Stimulated activated CD4-positive, alpha-beta T cell treated with anti-CD3 and anti-CD28 coated beads, Interleukin-1b, Interleukin-23, amount 100 ng/mL, for 24 hours (primary cell): ENCODE results near the gene GALNT17.
"Not testable (repeated sequence)": the region's sequence is repeated elsewhere in the genome, so short reads cannot be mapped to it uniquely, and the experiment has no call there.

Experiments
- DNase-seq, 4 experiments: peaks; one replicate each; pipeline ENCODE4 v3.0.0-alpha.2; 2020; ENCODE audit warnings: low read depth in 4 of 4, low spot score in 1 of 4

Gene GALNT17

DNA sequence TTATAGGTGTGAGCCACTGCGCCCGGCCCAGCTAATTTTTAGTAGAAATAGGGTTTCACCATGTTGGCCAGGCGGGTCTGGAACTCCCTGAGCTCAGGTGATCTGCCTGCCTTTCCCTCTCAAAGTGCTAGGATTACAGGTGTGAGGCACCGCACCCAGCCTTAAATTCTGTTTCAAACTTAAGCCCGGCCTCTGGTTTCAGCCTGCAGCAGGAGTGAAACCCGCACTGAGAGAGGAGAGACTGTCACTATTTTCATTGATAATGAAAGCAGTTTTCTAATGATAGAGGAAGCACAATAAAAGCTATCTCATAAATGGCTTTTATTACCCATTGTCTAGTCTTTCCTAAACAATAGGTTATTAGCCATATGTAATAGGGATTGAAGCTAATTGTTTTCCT is 415.5 kb downstream of the GALNT17 start:
- no peak for DNase-seq

- no peak for DNase-seq
These were observed 416.8 kb downstream of the GALNT17 start for GRCh38 chr7:71548746-71549145.

- no peak for DNase-seq
These were observed 421.4 kb downstream of the GALNT17 start for GRCh38 chr7:71553306-71553705.

- DNase-seq = no peak
These were observed 423.8 kb downstream of the GALNT17 start for GRCh38 chr7:71555758-71556157.

DNA sequence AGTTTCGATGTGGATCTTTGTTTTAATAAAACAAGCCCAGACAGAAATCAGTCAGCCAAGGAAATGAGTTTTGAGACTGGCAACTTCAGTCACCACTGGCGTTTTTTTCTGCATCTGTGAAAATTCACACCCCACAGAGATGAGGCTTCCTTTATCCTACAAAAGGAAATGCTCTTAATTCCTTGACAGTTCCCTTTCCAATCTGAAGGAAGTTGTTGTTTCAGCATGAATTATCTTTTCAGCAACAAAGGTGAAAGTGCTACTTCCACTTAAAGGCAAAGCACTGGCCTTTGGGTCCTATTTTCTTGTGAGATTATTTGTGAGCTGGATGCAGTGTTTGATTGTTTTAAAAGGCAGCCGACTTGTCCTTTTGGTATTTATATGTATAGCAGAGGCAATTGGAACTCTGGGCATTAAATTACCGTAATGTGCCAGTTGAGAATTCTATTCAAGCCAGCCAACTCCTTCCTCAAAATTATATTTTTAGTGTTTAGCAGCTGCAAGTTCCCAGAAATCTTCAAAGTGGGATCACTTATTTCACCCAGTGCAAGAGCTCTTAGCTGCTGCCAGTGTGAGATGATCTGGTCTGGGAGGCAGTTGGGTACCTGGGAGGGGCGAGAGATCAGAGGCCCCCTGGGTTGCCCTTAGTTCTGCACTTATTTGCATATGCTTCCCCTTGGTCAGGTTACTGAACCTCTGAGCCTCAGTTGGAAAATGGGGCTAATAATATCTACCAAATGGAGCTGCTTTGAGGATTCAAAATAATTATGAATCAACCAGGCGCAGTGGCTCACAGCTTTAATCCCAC is 427.1 kb downstream of the GALNT17 start:
- no peak for DNase-seq

GRCh38 chr7:71560354-71560995 is 428.5 kb downstream of the GALNT17 start:
- no peak for DNase-seq

GRCh38 chr7:71563276-71563675 is 431.3 kb downstream of the GALNT17 start:
- no peak for DNase-seq

- no peak for DNase-seq
These were observed 434.4 kb downstream of the GALNT17 start for GRCh38 chr7:71566376-71566775.

DNA sequence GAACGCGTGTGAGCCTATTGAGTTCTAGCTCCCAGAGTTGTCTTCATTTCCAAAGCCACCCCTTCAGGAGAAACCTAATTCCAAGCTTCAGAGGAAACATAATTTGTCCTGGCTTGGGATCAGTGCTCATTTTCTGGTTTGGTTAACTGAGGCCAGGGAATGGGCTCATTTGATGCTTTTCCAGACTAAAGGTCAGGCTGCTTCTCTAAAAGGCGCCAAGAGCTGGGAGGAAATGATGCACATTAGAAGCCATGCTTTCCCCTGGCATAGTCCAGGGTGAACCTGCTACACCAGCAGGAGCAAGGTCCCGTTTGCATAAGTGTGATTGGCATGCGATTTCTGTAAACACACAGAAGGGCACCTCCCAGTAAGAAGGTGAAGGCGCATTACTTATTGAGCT is 435.0 kb downstream of the GALNT17 start:
- DNase-seq = no peak

GRCh38 chr7:71574153-71574860 is 442.4 kb downstream of the GALNT17 start:
- DNase-seq = no peak

GRCh38 chr7:71580027-71580426 is 448.1 kb downstream of the GALNT17 start:
- no peak for DNase-seq

- DNase-seq = no peak
These were observed 452.3 kb downstream of the GALNT17 start for GRCh38 chr7:71584256-71584655.

DNA sequence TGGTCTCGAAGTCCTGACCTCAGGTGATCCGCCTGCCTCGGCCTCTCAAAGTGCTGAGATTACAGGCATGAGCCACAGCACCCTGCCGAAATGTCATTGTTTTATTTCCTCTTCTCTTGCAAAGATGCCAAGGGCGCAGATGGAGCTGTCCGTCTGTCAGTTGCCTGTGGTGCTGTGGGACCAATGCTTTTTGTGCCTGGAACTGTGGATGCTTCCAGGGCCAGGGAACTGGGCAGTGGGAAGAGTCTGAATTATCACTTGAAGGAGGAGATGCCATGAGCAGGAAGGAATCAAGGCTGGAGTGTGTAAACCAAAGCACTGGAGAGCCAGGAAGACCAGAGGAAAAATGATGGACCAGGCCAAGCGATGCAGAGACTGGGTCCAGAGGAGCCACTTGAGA is 459.9 kb downstream of the GALNT17 start:
- DNase-seq = no peak

DNA sequence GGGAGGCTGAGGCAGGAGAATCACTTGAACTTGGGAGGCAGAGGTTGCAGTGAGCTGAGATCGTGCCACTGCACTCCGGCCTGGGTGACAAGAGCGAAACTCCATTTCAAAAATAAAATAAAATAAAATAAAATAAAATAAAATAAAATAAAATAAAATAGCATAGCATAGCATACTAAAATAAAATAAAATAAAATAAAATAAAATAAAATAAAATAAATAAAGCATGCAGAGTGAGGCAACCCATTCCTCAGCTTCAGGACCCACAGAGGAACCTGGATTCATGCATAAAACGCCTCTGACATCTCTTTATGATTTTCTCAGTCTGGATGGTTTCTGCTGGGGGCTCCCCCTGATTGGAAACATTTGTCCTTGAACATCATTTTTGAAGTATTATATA is 460.4 kb downstream of the GALNT17 start:
- not testable (repeated sequence) for DNase-seq

- no peak for DNase-seq
These were observed 462.8 kb downstream of the GALNT17 start for GRCh38 chr7:71594736-71595135.

- no peak for DNase-seq
These were observed 463.2 kb downstream of the GALNT17 start for GRCh38 chr7:71595176-71595575.

DNA sequence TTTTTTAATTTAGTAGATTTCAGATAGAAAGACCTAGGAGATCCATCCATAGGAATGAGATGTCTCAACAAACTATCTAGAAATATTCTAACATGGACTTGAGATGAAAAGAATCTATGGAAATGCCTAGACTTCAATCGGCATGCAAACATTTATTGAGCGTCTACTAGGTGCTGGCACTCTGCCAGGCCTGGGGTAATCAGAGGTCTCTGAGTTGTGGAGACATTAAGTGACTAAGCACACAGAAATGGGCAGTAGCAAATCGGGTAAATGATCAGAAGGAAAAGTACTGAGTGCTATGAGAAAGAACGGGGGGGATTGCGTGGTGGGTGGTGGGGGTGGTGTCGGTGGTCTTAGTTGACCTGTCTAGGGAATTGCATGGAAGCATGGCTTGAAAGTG is 466.6 kb downstream of the GALNT17 start:
- DNase-seq = no peak

DNA sequence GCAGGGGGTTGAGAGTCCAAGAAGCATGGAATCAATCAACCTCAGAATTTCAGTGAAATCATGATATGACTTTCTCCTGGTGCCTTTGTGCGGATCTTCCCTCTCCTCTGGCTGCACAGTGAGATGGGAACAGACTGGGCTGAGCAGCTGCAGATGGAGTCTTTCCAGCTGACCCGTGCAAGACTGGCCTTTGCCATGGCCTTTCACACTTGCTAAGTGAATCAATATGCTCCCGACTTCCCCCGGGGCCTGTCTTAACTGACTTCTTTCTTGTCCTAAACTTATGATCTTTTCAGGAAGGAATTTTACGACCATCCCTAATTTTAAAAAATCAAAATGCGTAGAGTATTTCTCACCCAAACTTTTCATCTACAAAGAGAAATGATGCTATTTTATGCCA is 469.9 kb downstream of the GALNT17 start:
- no peak for DNase-seq

DNA sequence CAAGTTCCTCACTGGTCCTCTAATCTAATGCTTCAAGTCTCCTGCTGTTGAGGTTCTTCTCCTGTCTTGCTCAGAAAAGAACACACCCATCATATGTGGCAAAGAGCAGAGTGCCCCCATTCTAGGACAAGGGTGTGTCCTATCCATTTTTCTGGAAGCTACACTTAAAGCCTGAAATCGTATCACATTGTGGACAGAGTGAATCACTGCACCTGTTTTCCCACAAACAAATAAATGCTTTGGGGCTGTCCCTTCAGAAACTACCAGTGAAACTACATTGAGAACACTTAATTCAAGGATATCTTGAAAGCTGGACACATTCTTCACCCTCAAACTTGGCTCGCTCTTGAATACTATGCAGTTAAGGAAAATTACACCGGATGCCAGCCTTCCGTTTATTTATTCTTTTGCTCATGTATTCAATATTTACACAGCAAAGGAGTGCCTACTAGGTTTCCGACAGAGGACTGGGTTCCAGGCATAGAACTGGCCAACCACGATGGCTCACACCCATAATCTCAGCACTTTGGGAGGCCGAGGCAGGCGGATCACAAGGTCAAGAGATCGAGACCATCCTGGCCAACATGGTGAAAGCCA is 473.0 kb downstream of the GALNT17 start:
- no peak for DNase-seq

- no peak for DNase-seq
These were observed 480.0 kb downstream of the GALNT17 start for GRCh38 chr7:71611986-71612385.

DNA sequence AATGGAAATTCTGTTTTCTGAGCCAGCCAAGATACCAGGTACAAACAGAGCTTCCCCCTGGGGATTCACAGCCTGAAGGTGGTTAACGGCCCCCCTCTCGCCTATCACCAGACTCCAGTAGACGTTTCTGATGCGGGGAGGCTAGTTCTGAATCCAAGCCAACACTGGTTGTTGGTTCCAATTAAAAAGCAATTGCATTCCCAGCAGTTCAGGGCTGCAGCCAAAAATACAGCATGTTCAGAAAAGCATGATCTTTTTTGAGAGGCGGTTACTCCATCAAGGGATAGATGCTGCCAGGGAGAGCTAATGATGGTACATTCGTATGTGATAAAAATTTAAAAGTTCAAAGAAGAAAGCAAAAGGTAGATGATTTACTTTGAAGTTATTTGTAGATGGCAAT is 481.0 kb downstream of the GALNT17 start:
- no peak for DNase-seq

DNA sequence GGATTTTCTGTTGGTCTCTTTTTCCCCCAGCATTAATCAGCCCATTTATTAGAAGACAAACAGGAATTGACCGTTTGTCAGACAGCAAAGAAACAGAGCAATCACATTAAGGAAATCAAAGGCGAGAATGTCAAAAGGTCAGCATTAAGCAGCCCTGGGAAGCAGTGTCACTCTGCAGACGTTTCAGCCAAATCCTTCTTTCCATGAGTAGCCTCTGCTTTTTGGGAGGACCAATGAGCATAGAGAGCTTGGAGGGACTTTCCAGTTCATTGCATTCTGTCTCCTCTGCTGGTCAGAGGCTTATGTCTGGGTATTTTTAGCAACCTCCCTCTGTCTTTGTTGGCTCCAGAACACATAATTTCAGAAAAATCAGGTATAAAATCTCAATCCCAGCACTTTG is 481.4 kb downstream of the GALNT17 start:
- no peak for DNase-seq
